Uterus (tissue), 4 donors: ENCODE measurements around the gene ABCA6. TPM values are rescaled to one million over a fixed set of nuclear protein-coding genes. Genes with fewer than 3 reads are reported as not detected.

Experiments used
- DNase-seq, 2 donors: peaks; one replicate each; pipeline ENCODE4 v3.0.0-alpha.2; 2019 to 2020
- H3K27ac ChIP-seq, 2 donors: fragments of 200-600 bp; sonication (generic); 1 replicate in 1 of 2; 2 replicates in 1 of 2; pipeline ENCODE4 v1.5.1; 2016 to 2018
- H3K27me3 ChIP-seq, 2 donors: fragments of 200-600 bp; sonication (generic); one replicate each; pipeline ENCODE4 v1.5.1; 2018 to 2019; ENCODE audit warnings: control low read depth in 1 of 2
- H3K36me3 ChIP-seq, 2 donors: fragments of 200-600 bp; sonication (generic); one replicate each; pipeline ENCODE4 v1.5.1; 2019; ENCODE audit warnings: control low read depth in 1 of 2
- H3K4me1 ChIP-seq, 2 donors: fragments of 200-600 bp; sonication (generic); one replicate each; pipeline ENCODE4 v1.5.1; 2018 to 2019; ENCODE audit warnings: control low read depth in 1 of 2
- H3K4me3 ChIP-seq, 2 donors: fragments of 200-600 bp; sonication (generic); 1 replicate in 1 of 2; 2 replicates in 1 of 2; pipeline ENCODE4 v1.5.1; 2018 to 2019; ENCODE audit warnings: mild to moderate bottlenecking in 1 of 2
- H3K9me3 ChIP-seq, 2 donors: fragments of 200-600 bp; sonication (generic); one replicate each; pipeline ENCODE4 v1.5.1; 2019; ENCODE audit warnings: control low read depth in 1 of 2
- CTCF ChIP-seq, 4 experiments: fragments of 200-600 bp in 2 of 4; fragments of 450-650 bp in 2 of 4; sonication (generic) in 2 of 4; IDR thresholded peaks; one replicate each; pipeline ENCODE4 v1.5.1; 2016 to 2019; ENCODE audit warnings: antibody characterized with exemption in 4 of 4, mild to moderate bottlenecking in 2 of 4, moderate library complexity in 1 of 4
- POLR2A ChIP-seq, 2 donors: fragments of 450-650 bp; IDR thresholded peaks; one replicate each; pipeline ENCODE4 v1.6.1; 2016; ENCODE audit warnings: antibody characterized with exemption in 2 of 2, mild to moderate bottlenecking in 1 of 2, moderate library complexity in 1 of 2
- intact Hi-C: fragments of 100-400 bp; cut with DNase I; formaldehyde crosslinking; loops from one replicate; pipeline ENCODE4 v1.15.1; 2023; ENCODE audit warnings: low total_unique reads
- total RNA-seq, 4 donors: library from RNA; depleted of rRNA in 3 of 4; stranded (reverse); fragments of >200 nt in 3 of 4; gene quantifications; one replicate each; pipeline versions ENCODE4 v1.1.0 to v1.2.4, GENCODE V29; 2014 to 2023
- donor health status: DM: yes; HTN: yes; CAD: no.

The ABCA6 gene
- total RNA-seq, 4 donors from 2014 or later = 13.5 to 65.6 (median 45.7) TPM

- TF ChIP-seq POLR2A (IDR thresholded peaks at IDR 0.05) (no peak), CTCF (IDR thresholded peaks at IDR 0.05) (no peak)
- Histone ChIP-seq H3K27me3 (no peaks in the 10 kb centered on the region), H3K36me3 (no peaks in the 10 kb centered on the region), H3K4me1 (no peaks in the 10 kb centered on the region), H3K27ac (no peak overlapping the region), H3K4me3 (no peak overlapping the region), H3K9me3 (no peaks in the 10 kb centered on the region)
- intact Hi-C loops = no loop called here
- no peak for DNase-seq
Observed at GRCh38 chr17:69088643-69089200, 53.0 kb downstream of the ABCA6 start.

- Histone ChIP-seq H3K9me3 (no peaks in the 10 kb centered on the region), H3K27me3 (no peaks in the 10 kb centered on the region), H3K4me1 (no peaks in the 10 kb centered on the region), H3K4me3 (no peak overlapping the region), H3K27ac (no peak overlapping the region), H3K36me3 (no peaks in the 10 kb centered on the region)
- intact Hi-C loops = no loop called here
- no peak for TF ChIP-seq CTCF (IDR thresholded peaks at IDR 0.05)
- TF ChIP-seq POLR2A (IDR thresholded peaks at IDR 0.05) = no peak
- no peak for DNase-seq
Observed at GRCh38 chr17:69086641-69087040, 55.1 kb downstream of the ABCA6 start.

GRCh38 chr17:69084911-69085310 lies 56.8 kb downstream of the ABCA6 start:
- intact Hi-C loops = no loop called here
- H3K4me3 ChIP-seq = no peak overlapping the region
- DNase-seq = no peak
- no peaks in the 10 kb centered on the region for H3K4me1 ChIP-seq
- no peak overlapping the region for H3K27ac ChIP-seq
- H3K9me3 ChIP-seq = no peaks in the 10 kb centered on the region
- no peak for TF ChIP-seq POLR2A (IDR thresholded peaks at IDR 0.05)
- TF ChIP-seq CTCF (IDR thresholded peaks at IDR 0.05) = peak in 1 of 4 experiments; percentile 15
- H3K36me3 ChIP-seq = no peaks in the 10 kb centered on the region
- no peaks in the 10 kb centered on the region for H3K27me3 ChIP-seq

- TF ChIP-seq CTCF (IDR thresholded peaks at IDR 0.05) (no peak), POLR2A (IDR thresholded peaks at IDR 0.05) (no peak)
- DNase-seq = no peak
- Histone ChIP-seq H3K4me3 (no peak overlapping the region), H3K27ac (no peak overlapping the region), H3K36me3 (no peaks in the 10 kb centered on the region), H3K9me3 (no peaks in the 10 kb centered on the region), H3K4me1 (no peaks in the 10 kb centered on the region), H3K27me3 (no peaks in the 10 kb centered on the region)
- intact Hi-C loops = no loop called here
Observed at GRCh38 chr17:69082696-69083095, 59.0 kb downstream of the ABCA6 start.

GRCh38 chr17:69078864-69079263 lies 62.8 kb downstream of the ABCA6 start:
- DNase-seq = no peak
- no peak overlapping the region for H3K27ac ChIP-seq
- H3K4me3 ChIP-seq = no peak overlapping the region
- H3K9me3 ChIP-seq = no peaks in the 10 kb centered on the region
- no peaks in the 10 kb centered on the region for H3K36me3 ChIP-seq
- no peaks in the 10 kb centered on the region for H3K27me3 ChIP-seq
- TF ChIP-seq POLR2A (IDR thresholded peaks at IDR 0.05) (no peak), CTCF (IDR thresholded peaks at IDR 0.05) (no peak)
- no peaks in the 10 kb centered on the region for H3K4me1 ChIP-seq
- intact Hi-C loops = no loop called here
